GM12891 (cell line): ENCODE measurements around the gene RACGAP1.

Source experiments
- POLR2A ChIP-seq: IDR thresholded peaks from 2 replicates; pipeline ENCODE4 v1.6.1; 2011; ENCODE audit warnings: low read depth, low read length, control low read depth
- TAF1 ChIP-seq: IDR thresholded peaks from 2 replicates; pipeline ENCODE4 v1.6.1; 2011; ENCODE audit warnings: low read depth, low read length, control low read depth

DNA sequence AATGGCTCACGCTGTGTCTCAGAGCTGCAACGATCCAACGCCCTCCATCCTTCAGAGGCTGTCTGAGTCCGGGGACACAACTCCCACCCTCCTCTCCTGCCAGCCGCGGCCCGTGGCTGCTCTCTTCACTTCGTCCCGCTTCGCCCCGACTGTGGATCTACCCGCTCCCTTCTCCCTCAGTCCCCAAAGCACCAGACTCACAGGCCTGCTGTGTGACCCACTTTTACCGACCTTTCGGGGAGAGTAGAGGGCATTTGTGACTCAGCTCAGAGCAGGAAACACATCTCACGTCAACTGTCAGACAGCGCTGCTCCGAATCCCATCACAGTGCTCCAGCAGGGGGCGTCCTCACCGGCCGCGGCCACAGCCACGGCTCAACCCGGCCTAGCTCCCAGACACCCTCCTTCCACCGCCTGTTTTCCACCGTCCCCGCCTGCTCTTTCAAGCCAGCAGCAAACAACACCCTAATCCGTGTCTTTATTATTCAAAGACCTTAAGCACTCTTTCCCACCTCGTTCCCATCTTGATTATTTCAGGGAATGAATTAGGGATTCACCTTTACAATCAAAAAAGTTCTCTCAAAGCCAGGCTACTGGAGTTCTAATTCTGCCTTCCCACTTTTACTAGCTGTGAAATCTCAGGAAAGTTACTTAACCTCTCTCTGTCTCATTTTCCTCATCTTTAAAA is 79.8 kb downstream of the RACGAP1 start:
- no peak for TF ChIP-seq TAF1
- no peak for TF ChIP-seq POLR2A
